Measurements from ENCODE around the gene ENDOG.
"Not testable (repeated sequence)": the region's sequence is repeated elsewhere in the genome, so short reads cannot be mapped to it uniquely, and the experiment has no call there.

ENDOG gene

DNA sequence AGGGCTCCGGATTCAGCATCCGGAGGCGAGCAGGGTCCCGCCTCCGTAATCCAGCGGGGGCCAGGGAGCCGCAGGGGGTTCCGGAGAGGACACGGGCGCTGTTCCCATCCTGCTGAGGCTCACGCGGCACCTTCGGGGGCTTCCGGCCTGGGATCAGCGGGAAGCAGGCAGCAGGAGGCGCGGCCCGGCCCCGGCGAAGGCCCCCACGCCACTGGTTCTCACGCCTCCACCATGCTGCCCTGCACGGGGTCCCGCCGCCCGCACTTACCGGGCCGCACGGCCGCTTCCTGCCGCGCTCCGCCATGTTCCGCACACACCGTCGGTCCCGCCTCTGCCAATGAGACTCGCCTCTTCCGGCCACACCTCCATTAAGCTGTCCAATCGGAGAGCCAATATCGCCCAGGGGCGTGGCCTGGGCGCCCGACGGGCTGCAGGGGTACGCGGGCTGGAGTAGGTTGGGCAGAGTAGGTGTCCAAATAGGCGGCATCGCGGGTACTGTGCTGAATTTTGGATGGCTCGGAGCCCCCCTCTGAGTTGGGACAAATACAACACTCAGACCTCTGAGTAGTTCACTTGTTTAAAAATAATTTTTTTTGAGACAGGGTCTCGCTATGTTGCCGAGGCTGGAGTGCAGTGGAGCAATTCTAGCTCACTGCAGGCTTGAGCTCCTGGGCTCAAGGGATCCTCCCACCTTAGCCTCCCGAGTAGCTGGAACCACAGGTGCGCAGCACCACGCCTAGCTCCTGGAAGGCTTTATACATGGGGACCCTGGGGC is 11.4 kb downstream of the ENDOG start, which contains the start of gene SPOUT1:
Gene SPOUT1, minus strand, starts transcription at position 318 of the 775 bp plus-strand sequence. Its CDS starts 14 bp downstream, at position 304.
- DNase-seq = peak; percentile 31 to 93 (median 88)

DNA sequence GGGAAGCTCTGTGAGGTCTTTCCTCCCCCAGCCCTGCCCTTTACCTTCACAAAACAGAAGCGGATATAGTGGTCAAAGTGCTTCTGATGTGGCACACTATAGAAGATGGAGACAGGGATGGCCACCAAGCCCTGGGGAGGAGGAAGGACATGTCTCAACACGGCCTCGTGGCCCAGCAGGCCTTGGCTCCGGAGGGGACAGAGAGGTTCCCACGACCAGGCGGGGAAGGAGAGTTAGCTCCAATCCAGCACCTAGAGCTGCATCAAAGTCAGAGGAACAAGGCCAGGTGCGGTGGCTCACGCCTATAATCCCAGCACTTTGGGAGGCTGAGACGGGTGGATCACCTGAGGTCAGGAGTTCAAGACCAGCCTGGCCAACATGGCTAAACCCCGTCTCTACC is 15.4 kb downstream of the ENDOG start:
- no peak for DNase-seq

DNA sequence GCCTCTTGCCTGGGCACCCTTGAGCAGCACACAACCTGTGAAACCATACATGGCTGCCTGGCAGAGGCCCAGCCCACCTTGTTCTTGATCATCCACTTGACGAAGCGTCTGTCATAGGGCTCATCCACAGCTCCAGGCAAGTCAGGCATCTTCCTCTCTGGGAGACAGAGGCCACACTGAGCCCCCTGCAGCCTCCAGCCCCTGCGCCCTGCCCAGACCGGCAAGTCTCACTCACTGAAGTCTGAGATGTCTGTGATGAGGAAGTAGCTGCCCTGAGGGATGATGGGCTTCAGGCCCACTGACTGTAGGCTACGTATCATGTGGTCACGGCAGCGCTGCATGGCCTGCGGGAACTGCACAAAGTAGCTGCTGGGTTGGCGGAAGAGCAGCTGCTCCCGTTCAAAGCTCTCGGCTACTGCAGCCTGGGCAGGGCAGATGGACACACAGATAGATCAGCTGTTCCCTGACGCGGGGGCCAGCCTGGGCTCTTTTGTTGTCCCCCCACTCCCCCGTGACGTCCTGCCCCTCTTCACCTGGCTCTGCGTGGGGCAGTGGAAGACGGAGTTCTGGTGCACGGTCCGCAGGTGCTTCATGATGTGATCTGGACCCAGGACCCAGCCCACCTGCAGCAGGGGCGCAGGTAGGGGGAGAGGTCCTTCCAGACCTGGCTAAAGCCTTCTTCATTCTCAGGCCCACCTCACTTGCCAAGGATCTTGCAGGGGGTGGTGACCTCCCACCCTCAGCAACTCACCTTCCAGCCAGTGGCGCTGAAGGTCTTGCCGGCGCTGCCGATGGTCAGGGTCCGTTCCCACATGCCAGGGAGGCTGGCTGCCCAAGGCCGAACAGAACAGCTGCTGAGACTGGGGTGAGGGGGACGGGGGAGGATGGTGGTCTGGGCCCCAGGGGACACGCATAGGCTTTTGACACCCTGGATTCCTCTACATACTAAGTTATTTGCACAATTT is 17.2 kb downstream of the ENDOG start:
- no peak for DNase-seq

DNA sequence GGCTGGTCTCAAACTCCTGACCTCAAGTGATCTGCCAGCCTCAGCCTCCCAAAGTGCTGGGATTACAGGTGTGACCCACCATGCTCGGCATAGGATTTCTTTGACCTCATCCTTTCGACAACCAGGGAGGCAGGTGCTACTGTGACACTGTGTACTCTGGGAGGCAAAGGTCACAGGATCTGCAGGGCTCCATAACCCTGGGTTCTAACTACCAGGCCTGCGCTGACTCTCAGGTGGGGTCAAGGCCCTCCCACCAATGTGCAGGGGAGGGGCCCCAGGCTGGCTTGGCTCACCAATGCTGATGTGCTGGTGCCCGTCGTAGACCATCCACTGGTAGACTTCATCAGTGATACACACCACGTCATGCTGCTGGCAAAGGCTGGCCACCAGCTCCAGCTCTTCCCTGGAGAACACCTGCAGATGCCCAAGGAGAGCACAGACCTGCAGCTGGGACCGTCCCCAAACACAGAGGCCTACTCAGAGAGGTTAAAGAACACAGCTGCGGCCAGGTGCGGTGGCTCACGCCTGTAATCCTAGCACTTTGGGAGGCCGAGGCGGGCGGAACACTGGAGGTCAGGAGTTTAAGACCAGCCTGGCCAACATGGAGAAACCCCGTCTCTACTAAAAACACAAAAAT is 18.3 kb downstream of the ENDOG start:
- no peak for DNase-seq

DNA sequence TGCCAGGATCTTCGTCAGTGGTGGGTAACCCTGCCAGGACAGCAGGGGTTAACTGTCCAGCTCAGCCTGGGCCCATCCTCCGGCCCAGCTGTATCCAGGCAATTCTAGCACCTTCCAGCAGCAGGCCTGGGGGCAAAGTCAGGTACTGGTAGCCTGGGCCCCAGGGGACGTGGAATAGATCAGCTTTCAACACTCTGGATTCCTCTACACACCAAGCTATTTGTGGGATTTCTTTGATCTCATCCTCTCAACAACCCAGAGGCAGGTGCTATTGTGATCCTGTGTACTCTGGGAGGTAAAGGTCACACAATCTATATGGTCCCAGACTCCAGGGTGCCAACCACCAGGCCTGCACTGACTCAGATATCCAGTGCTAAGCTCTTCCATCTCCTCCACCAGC is 20.0 kb downstream of the ENDOG start:
- no peak for DNase-seq

DNA sequence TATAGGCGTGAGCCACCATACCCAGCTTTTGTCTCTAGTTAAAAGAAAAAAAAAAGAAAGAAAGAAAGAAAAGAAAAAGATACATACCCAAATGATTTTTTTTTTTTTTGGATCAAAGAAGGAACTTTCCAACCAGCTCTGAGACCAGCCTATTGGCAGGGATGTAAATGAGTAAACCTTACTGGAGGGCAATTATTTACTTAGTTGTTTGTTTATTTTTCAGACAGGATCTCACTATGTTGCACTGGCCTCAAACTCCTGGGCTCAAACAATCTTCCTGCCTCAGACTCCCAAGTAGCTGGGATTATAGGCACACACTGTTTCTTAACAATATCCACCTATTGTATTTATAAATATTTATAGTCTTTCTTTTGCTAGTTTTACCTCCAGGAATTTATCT is 22.2 kb downstream of the ENDOG start:
- DNase-seq = no peak

DNA sequence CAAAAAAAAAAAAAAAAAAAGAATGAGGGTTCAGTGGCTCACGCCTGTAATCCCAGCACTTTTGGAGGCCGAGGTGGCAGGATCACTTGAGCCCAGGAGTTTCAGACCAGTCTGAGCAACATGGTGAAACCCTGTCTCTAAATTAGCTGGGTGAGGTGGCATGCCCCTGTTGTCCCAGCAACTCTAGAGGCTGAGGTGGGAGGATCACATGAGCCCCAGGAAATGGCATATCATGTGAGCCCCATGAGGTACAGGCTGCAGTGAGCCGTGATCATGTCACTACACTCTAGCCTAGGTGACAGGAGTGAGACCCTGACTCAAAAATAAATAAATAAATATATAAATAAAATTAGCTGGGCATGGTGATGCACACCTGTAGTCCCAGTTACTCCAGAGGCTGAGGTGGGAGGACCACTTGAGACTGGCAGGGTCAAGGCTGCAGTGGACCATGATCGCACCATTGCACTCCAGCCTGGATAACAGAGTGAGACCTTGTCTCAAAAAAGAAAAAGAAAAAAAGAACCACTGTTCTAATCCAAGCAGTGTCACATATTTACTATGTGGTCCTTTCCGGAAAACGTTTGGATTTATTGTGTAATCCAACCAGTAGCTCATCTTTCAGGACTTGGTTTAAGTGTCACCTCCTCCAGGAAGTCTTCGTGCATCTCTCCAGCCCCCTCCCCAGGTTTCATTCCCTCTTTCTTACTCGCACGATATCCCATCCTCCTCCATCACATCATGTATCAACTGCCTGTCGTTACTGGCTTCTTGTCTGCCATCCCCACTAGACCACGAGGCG is 23.6 kb downstream of the ENDOG start:
- no peak for DNase-seq

DNA sequence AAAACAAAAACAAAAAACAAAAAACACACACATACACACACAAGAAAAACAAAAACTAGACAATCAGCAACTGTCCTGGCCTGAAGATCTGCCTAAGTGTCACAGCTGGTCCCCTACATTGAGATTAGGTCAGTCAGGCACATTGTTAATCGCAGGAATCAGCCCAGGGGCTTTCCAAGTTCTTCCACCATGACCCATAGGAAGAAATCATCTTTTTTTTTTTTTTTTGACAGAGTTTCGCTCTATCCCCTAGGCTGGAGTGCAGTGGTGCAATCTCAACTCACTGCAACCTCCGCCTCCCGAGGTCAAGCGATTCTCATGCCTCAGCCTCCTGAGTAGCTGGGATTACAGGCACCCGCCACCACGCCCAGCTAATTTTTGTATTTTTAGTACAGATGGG is 24.9 kb downstream of the ENDOG start:
- DNase-seq = not testable (repeated sequence)

DNA sequence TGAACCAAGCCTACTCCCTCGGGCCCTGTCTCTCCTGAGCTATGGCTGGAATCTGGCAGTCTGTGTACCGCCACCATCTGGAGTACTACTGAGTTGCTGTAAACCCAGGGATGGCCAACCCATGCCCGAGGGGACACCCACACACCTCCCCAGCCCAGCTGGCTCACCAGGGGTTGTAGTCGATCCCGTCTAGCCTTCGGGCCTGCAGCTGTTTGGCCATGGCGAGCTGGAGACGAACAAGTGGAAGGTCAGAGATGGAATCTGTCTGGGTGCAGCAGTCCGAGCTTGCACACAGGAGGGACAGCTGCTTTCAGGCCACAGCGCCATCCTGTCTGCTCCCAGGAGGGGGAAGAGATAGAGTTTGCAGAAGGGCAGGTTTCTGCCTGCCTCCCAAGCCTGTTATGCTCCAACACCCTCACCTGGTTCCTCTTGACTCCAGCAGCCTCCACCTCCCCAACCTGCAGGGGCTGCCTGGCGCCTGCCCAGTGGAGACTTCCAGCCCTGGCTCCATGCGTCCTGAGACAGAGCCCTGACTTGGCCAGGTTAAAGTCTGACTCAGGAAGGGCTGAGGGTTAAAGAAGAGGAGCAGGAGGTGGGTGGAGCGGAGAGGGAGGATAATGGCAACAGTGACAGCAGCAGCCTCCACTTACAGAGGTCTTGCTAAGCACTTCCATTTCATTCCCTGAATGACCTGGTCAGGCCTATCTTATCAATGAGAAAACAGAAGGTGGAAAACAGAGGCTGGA is 27.1 kb downstream of the ENDOG start:
- no peak for DNase-seq

DNA sequence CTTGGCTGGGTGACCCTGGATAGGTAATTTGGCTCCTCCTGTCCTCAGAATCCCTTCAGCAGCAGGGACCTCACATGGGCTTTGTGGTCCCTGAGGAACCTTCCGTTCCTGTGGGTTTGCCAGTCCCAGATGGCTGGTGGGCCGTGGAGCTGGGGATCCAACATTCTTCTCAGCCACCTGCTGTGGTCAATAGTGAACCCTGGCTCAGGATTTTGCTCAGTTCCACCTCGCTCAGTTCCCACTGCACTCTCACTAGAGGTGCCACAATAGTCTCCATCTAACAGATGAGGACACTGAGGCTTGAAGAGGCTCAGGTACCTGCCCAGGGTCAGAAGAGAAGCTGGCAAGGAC is 28.4 kb downstream of the ENDOG start:
- DNase-seq = no peak

DNA sequence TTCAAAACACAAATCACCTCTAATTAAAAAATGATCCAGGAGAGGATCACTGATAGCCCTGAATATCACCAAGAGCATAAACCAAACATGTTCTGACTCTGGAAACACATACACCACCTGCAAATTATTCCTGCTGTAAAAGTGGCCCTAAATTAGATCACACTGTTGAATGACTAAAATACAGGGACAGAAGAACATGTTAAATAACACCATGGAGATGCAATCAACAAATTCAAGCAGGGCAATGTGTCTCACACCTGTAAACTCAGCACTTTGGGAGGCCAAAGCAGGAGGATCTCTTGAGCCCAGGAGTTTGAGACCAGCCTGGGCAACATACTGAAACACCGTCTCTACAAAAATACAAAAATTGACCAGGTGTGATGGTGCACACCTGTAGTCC is 29.5 kb downstream of the ENDOG start:
- no peak for DNase-seq

DNA sequence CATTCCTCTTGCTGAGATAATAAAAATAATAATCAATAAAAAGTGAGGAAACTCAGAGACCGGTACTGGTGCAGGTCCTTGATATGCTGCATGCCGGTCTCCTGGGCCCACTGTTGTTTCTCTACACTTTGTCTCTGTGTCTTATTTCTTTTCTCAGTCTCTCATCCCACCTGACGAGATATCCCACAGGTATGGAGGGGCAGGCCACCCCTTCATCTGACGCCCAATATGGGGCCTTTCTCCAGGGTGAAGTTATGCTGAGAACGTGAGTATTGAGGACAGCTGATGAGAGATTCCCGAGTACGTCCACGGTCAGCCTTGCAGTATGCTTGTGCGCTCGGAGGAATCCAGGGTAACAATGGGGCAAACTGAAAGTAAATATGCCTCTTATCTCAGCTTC is 32.7 kb downstream of the ENDOG start:
- not testable (repeated sequence) for DNase-seq

DNA sequence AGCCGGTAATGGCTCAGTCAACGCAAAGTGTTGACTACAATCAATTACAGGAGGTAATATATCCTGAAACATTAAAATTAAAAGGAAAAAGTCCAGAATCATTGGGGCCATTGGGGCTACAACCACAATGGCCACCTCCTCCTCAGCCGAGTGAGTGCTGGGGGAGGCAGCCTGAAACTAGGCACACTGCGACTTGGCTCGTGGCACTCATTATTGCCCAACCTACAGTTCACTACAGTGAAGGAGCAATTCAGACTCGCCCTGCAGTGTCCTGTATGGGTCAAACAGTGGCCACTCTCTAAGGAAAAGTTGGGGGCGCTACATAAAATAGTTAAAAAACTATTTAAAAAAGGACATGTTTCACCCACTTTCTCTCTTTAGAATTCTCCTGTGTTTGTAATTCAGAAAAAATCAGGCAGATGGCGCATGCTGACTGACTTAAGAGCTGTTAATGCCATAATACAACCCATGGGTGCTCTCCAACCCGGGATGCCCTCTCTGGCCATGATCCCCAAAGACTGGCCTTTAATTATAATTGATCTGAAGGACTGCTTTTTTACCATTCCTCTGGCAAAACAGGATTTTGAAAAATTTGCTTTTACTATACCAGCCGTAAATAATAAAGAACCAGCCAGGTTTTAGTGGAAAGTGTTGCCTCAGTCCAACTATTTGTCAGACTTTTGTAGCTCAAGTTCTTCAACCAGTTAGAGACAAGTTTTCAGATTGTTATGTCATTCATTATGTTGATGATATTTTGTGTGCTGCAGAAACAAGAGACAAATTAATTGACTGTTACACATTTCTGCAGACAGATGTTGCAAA is 33.7 kb downstream of the ENDOG start:
- peak in 1 of 14 donors; percentile 15 for DNase-seq

DNA sequence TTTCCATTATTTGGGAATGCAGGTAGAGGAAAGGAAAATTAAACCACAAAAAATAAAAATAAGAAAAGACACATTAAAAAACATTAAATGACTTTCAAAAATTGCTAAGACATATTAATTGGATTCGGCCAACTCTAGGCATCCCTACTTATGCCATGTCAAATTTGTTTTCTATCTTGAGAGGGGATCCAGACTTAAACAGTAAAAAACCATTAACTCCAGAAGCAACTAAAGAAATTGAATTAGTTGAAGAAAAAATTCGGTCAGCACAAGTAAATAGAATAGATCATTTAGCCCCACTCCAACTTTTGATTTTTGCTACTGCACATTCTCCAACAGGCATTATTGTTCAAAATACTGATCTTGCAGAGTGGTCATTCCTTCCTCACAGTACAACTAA is 34.3 kb downstream of the ENDOG start:
- DNase-seq = not testable (repeated sequence)

DNA sequence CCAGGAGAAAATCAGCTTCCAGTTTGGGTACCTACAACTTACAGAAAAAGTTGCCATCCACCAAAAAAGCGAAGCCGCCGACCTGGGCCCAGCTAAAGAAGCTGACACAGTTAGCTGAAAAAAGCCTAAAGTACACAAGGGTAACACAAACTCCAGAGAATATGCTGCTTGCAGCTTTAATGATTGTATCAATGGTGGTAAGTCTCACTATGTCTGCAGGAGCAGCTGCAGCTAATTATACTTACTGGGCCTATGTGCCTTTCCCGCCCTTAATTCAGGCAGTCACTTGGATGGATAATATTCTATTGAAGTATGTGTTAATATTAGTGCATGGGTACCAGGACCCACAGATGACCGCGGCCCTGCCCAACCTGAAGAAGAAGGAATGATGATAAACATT is 36.2 kb downstream of the ENDOG start:
- DNase-seq = not testable (repeated sequence)

DNA sequence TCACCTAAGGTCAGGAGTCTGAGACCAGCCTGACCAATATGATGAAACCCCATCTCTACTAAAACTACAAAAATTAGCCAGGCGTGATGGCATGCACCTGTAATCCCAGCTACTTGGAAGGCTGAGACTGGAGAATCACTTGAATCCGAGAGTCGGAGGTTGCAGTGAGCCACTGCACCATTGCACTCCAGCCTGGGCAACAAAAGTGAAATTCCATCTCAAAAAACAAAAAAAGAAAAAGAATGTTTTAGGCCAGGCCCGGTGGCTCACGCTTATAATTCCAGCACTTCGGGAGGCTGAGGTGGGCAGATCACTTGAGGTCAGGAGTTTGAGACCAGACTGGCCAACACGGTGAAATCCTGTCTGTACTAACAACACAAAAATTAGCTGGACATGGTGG is 40.2 kb downstream of the ENDOG start:
- not testable (repeated sequence) for DNase-seq

DNA sequence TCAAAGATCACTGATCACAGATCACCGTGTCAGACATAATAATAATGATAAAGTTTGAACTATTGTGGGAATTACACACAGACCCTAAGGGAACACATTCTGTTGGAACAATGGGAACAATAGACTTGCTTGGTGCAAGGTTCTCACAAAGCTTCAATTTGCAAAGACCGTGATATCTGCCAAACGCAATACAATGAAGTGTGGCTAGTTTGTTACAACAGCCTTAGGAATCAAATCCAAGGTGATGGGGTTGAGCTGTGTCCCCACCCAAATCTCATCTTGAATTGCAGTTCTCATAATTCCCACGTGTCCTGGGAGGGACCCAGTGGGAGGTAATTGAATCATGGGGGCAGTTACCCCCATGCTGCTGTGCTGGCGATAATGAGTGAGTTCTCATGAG is 42.6 kb downstream of the ENDOG start:
- DNase-seq = no peak

DNA sequence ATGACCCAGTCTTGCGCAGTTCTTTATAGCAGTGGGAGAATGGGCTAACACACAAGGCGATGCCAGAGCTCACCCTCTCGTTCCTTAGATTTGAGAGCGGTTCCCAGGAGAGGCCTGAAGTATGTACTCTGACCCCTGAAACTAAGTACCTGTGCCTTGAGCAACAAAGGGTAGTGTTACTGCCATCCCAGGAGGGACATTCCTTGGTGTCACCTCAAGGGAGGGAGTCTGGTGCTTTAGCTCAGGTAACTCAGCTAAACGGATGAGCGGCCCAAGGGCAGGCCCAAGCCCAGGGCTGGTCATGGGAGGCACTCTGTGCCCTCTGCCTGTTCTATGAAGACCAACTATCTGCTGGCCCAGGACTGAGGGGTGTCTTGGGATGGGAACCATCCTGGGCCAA is 43.2 kb downstream of the ENDOG start:
- DNase-seq = no peak

DNA sequence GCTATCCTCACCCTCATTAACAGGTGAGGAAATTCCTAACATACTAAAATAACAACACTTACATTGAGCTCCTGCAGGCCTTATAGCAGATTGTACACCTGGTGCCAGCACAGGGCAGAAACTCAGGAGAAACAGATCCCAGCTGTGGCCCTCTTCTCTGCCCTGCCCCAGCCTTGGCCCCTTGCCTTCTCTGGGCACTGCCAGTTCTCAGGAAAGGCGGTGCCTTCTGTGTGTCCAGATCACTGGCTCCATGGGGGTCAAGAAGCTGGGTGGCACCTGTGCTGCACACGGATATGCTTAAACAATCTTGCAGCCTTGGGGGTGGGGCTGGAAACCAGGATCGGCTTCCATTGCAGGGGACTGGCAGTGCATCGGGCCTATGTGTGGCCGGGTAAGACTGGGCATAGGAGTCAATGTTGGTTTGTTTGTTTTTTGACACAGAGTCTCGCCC is 44.1 kb downstream of the ENDOG start:
- DNase-seq = peak in 1 of 14 donors; percentile 12

DNA sequence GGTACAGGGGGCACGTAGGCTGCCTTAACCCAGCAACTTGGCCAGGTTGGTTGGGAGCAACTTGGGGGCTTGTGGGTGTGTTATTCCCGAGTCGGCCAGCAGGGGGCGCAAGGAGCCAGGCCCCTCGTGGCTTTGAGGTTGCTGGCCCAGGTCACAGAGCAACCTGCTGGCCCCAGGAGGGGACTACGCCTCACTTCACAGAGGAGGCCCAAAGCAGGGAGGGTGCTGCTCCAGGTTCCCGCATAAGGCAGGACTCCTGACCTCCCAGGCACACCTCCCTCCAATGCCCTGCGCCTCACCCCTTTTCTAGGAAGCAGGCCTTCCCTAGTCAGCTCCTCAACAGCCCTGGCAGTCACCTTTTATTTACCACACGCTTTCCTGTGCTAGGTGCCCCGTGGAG is 45.3 kb downstream of the ENDOG start:
- DNase-seq = peak in 12 of 14 donors; percentile 15 to 72 (median 31)
